ENCODE data around the gene IL17C.
A peak's percentile ranks its signal among the peaks of the same experiment; 100 is the strongest.

Gene IL17C

GRCh38 chr16:88628512-88628974 is 9.8 kb upstream of the IL17C start:
- TF ChIP-seq POLR2A (IDR thresholded peaks at IDR 0.05; ENCODE audit: low read length): no peak
- no peak for TF ChIP-seq GATA1 (IDR thresholded peaks at IDR 0.05; ENCODE audit: low read depth, low read length)
- peak; percentile 42 for DNase-seq

GRCh38 chr16:88629835-88630234 is 8.5 kb upstream of the IL17C start:
- TF ChIP-seq GATA1 (IDR thresholded peaks at IDR 0.05; ENCODE audit: low read depth, low read length) (no peak), POLR2A (IDR thresholded peaks at IDR 0.05; ENCODE audit: low read length) (no peak)
- DNase-seq: no peak

DNA sequence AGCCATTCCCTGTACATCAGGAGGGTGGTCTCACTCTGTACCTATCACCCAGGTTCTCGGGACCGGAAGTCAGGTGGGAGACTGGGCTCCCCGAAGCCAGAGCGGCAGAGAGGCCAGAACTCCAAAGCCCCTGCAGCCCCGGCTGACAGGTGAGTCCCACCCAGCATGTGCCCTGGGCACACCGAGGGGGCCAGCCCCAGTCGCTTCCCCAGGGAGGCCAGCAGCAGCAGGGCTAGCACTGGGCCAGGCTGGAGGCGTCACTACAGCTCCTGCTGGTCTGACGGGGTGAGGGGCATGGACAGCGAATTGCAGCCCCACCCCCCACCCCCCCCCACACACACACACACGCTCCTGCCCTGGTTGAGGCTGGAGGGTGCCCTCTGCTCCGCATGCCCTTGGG is 7.9 kb upstream of the IL17C start:
- DNase-seq: no peak
- TF ChIP-seq POLR2A (IDR thresholded peaks at IDR 0.05; ENCODE audit: low read length): no peak

- TF ChIP-seq POLR2A (IDR thresholded peaks at IDR 0.05; ENCODE audit: low read length) (no peak), GATA1 (IDR thresholded peaks at IDR 0.05; ENCODE audit: low read depth, low read length) (no peak)
- no peak for DNase-seq
Observed at GRCh38 chr16:88630941-88631340, 7.4 kb upstream of the IL17C start.

DNA sequence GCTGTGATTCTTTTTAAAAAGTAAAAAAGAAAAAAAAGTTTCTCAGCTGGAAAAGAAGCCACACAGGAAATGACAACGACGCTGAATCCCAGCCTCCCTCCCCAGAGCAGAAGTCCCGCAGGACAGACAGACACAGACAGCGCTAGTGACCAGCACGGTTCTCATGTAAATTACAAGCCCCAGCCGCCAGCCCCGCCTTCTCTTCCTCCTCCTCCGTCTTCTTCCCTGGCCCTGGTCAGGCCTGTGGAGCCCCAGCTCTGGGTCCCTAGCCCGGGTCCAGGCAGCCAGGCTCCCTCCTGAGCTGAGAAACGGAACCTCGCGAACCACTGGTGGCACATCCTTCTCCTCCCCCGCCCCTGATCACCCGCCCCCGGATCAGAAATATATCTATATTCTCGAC is 7.0 kb upstream of the IL17C start:
- TF ChIP-seq GATA1 (IDR thresholded peaks at IDR 0.05; ENCODE audit: low read depth, low read length): no peak
- TF ChIP-seq POLR2A (IDR thresholded peaks at IDR 0.05; ENCODE audit: low read length): no peak
- DNase-seq: no peak

- DNase-seq: no peak
- TF ChIP-seq POLR2A (IDR thresholded peaks at IDR 0.05; ENCODE audit: low read length) (no peak), GATA1 (IDR thresholded peaks at IDR 0.05; ENCODE audit: low read depth, low read length) (no peak)
Observed at GRCh38 chr16:88631920-88632586, 6.3 kb upstream of the IL17C start.

GRCh38 chr16:88632587-88632930 is 5.8 kb upstream of the IL17C start:
- no peak for TF ChIP-seq GATA1 (IDR thresholded peaks at IDR 0.05; ENCODE audit: low read depth, low read length)
- no peak for TF ChIP-seq POLR2A (IDR thresholded peaks at IDR 0.05; ENCODE audit: low read length)
- DNase-seq: no peak

GRCh38 chr16:88633684-88634140 is 4.7 kb upstream of the IL17C start:
- TF ChIP-seq POLR2A (IDR thresholded peaks at IDR 0.05; ENCODE audit: low read length) (no peak), GATA1 (IDR thresholded peaks at IDR 0.05; ENCODE audit: low read depth, low read length) (no peak)
- peak; percentile 30 to 34 for DNase-seq

DNA sequence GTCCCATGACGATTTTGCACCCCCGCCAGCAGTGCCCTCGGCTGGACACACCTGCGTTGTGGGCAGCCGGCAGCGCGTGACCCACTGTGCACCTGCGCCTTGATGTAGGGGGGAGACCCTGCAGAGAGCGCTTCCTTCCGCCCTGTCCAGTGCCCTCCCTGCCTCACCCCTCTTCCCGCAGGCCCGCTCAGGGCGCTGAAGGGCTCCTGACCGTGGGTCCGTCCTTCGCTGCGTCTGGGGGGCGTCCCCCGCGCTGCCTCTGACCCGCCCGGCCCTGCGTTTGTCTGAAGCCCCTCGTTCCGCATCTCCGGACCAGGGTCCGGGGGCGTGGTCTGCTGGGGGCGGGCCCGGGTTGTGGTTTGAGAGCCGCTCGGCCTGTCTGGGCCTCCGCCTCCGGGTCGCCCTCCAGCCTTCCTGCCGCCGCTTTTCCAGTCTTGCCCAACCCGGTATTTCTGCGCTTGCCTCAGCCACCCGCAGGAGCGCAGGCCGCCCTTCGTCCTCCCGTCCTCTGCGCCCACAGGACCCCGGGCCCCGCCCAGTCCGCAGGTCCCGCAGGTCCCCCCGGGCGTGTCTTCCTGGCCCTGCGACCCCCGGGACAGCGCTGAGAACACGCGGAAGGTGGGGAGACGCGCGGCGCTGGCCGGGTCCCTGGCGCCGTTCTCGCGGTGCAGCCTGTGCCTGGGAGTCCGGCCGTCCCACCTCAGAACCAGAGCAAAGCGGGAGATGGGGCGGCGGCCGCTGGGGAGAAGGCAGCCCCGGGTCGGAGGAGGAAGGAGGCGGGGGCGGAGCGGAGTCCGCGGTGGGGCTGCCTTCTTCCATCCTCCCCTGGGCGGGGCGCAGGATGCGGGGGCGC is 4.0 kb upstream of the IL17C start:
- peak; percentile 37 to 43 for DNase-seq
- TF ChIP-seq GATA1 (IDR thresholded peaks at IDR 0.05; ENCODE audit: low read depth, low read length): no peak
- TF ChIP-seq POLR2A (IDR thresholded peaks at IDR 0.05; ENCODE audit: low read length): no peak

DNA sequence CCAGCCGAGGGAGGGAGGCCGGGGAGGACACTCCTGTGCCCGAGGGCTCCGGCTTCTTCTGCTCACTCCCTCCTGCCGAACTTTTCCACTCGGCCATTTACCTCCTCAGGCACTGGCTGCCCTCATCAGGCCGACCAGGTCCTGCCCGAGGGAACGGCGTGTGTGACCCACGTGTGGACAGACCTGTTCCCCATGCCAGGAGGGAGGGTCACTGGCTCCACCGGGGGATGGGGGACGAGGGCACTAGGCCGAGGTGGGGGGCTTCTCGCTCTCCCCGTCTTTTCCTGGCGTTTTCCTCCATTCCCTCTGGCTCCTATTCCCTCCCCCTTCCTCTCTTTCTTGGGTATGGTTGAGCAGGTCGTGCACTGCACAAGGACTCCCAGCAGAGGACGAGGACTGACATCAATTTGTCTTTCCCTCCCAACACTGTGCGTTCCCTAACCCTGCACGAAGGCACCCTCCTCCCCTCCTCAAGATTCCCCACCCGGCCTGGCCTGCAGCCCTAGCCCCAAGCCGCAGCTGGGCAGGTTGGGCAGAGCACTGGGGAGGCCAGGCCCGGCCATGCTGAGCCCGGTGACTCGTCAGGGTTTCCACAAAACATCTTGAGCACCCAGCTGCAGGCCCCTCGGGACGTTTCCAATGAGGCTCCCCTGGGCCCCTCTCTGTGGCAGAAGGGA is 3.2 kb upstream of the IL17C start:
- TF ChIP-seq POLR2A (IDR thresholded peaks at IDR 0.05; ENCODE audit: low read length): no peak
- TF ChIP-seq GATA1 (IDR thresholded peaks at IDR 0.05; ENCODE audit: low read depth, low read length): no peak
- no peak for DNase-seq

- no peak for DNase-seq
- TF ChIP-seq GATA1 (IDR thresholded peaks at IDR 0.05; ENCODE audit: low read depth, low read length) (no peak), POLR2A (IDR thresholded peaks at IDR 0.05; ENCODE audit: low read length) (no peak)
Observed at GRCh38 chr16:88635671-88636319, 2.6 kb upstream of the IL17C start.

DNA sequence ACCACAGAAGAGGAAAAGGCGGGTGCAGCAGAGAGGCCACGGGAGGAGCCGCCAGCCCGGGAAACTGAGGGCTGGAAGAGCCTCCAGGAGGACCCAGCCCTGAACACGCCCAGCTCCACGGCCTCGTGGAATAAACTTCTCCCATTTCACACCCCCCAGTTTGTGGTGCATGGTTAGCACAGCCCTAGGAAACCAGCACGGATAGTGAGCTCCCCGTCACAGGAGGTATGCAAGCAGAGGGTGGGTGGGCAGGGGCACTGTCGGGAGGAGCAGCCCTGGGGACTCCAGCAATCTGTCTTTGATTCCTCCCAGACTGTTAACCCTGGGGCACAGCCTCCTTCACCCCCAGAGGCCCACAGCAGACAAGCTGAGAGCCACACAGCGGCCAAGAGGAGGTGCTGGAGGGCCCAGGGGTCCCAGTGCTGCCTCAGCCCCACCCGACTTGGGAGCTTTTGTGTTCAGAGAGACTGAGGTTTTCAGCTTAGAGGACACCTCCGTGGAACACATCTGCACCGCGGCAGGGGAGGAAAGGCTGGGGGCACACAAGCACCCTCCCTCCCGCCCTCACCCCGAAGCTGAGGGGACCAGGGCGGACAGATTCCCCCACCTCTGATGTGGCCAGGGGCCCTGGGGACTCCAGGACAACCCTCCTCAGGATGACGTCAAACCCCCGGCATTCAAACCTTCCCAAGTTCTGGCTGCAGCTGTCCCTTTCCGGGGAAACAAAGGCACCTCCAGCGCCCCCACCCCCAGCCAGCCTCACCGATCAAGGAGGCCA is 1.7 kb upstream of the IL17C start:
- TF ChIP-seq GATA1 (IDR thresholded peaks at IDR 0.05; ENCODE audit: low read depth, low read length): no peak
- no peak for DNase-seq
